Hypothalamus (tissue), 51 donors: ENCODE measurements around the gene CCNT2.
"Not testable (repeated sequence)": the region's sequence is repeated elsewhere in the genome, so short reads cannot be mapped to it uniquely, and the experiment has no call there.

Source experiments
- DNase-seq, 51 donors: peaks; one replicate each; lab custom pipeline; 2025; lab: John Stamatoyannopoulos, UW

The CCNT2 gene

DNA sequence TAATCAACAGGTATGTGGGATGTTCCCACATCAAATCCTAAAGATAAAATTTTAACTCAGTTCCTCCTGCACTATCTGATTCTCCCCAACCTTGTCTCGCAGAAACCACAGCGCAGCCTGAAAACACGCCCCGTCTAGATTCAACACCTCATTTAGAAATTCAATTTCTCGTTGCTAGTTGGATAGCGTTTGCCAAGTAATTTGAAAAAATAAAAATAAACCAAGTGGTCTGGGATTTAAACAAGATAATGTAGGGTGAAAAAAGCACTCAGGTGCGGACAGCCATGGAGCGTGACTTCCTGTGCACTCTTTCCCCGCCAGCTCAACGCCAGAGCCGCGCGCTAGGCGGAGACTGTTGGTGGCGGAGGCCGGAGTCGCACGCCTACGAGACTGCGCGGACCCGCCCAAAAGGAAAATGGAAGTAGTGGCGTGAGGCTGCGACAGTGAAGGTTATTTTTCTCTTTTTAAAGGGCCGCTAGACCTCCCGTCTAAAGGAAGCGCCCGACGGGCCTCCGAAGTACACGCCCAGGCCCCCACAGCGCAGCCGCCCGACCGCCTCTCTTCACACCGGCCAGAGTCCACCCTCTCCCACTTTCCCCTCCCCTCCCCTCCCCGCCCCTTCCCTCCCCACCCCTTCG is 615 bp upstream of the CCNT2 start:
- DNase-seq, result peak in 13 of 51 donors; percentile 91 to 98 (median 95)

DNA sequence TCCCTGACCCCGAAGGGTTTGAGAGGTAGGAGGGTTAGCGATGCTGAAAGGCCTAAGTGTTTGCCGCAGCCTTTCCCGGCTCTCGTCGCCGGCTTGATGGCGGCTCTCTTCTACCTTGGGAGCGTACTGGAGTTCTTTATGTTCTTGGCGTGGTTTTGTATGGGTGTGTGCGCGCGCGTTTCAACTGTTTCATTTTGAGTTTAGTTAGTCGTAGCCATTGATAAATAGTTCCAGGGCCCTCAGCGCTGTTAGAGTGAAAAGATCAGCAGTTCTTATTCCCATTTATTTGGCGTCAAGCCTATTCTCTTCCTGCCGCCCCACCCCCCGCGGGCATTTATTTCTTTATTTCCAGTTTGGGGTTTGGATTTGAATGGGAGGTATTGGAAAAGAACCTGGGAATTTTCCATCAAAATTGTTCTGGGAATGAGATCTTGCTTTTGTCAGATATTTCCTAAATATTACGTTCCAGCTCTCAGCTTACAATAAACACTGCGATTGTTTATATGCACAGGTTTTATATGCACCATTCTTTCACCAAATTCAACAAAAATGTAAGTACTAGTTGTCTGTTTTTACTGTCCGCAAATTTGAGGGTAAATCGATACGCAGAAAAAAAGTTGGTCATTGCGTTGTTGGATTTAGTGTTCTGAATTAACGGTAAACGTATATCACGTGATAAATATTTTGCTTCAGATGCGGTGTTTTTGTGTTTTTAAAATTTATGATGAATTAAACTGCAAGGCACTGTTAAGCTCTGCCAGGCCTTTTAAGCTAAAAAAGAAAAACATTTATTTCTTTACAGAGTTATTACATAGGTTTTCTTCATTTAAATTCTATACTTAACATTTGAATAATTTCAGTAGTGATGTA is 954 bp downstream of the CCNT2 start:
- peak in 10 of 51 donors; percentile 19 to 58 (median 38) for DNase-seq

DNA sequence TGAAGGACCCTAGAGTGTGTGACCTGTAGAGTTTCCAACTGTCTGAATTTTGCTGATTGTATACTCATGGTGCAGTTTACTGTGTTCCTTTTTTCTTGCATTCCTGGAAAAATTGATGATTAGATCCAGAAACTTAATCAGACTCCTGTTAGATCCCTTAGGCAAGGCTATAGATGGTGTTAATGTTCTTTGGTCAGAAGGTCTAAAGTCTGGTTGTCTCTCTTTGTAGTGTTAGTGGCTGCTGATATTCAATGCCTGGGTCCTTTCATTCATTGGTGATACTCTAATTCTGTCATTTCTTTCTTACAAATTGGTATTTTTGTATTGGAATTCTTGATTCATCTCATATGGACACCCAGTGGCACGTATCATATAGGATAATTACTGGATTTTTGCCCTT is 6.3 kb downstream of the CCNT2 start:
- DNase-seq, result no peak

DNA sequence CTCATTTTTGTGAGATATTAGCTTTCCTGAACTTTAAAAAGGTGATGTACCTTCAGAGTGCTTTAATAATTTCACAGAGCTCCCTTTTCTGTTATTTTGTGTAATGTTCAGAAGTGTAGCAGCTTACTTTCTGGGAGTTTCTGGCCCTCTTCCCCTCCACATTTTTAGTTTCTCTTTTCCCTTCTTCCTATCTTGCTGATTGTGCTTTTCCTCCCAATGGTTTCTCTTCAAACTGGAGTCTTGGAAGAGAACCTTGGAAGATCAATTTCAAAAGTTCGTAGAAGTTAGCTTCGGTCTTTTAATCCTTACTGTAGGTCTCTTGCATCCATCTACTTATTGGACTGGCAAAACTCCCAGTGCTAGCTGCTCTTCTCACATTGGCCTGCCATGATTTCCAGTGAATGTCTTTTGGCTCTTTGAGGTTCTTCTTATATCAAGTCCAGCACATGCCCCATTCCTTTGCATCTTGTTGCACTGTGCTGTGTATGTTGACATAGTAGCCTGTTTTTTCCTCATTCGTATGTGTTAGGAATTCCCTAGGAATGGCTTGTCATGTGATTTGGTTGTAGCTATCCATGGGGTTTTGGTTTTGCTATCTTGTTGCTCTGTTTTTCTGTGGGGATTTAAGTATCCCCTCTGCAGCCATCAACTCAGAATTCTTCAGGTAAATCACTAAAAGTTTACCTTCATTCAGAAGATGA is 7.8 kb downstream of the CCNT2 start:
- DNase-seq, result no peak

DNA sequence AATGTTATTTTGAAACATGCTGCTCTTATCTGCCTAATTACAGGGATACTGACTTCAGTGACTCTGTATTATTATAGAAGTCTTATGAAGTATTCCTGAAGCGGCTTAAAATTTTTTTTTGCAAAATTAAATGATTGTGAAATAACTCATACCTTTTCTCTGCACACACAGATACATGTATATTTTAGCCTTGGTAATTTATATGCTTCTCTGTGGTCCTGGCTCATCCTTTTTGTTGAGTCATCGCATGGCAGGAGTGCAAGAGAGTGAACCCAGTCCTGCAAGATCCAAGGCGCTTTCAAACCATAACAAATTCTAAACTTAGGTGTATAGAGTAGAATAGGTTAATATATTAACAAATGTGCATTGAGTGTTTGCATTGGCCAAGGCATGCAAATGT is 8.6 kb downstream of the CCNT2 start:
- no peak for DNase-seq

DNA sequence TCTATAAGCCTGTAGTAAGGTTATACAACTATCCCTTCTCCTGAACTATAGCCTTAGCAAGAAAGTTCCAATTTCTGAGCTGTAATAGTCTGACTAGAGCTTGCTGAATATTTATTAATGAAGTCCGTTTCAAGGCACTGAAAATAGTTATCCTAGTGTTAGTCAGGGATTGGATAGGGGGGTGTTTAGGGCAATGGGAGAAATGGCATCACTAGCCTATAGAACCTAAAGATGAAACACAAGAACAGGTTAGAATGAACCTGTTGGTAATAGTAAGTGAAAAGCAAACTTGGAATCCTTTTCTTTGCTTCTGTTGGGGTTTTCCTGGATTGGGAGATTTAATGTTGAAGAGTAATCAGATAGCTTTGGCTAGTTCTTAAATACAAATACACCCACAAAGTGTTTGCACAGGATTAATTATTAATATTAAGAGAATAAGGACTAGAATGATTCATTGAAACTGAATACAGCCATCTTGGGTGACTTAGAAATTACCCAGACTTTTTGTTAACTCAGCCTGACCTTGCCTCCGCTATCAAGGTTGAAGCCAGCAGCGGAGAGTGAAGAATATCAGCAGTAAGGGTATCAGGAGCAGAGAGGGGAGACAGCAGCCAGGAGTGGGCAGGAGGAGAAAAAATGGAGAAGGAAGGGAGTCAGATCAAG is 14.4 kb downstream of the CCNT2 start:
- DNase-seq, result no peak

DNA sequence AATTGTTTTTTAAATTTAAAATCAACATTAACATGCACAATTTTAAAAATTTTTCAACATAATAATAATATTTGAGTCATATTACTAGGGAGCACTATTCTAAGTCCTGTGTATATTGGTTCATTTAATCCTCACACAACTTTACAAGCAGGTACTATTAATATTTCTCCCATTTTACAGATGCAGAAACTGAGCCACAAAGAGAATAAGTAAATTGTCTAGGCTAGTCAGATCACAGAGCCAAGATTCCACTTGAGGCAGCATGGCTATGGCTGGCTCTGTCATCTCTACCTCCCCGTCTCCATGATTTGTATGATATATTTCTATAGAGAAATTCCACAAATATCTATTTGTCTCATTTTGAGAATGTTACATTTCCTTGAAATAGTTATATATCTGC is 15.1 kb downstream of the CCNT2 start:
- no peak for DNase-seq

DNA sequence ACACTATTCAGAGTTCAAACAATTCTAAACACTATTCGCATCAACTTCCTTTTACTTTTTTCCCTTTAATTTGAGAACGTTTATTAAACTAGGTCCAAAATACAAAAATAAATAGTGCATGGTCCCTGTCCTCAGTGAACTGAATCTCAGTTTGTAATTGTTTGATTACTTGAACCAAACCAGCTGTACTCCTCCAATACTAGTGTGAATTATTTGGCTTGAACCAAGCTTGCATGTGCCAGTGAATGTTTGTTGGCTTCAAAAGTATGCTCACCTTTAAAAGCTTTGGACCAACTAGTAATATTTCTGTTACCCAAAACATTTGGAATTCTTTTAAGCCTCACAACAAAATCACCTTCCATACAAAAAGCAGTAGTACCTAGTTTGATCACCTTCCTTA is 15.5 kb downstream of the CCNT2 start:
- DNase-seq, result no peak

DNA sequence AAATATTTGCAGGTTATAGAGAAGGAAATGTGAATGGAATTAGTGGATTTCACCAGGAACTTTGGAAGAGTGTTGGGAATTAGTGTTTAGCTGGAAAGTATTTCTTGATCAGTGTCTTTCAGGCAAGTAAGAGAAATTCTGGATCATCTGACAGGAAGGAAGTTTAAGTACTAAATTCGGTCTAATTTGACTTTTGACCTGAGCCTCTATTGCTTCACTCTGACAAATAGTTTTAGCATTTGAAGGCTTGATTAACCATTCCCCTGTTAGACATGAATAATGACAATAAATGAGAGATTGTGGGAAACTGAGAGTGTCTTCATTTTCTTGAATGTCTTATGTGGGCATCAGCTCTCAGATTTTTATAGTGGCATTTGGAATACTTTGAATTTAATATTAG is 16.0 kb downstream of the CCNT2 start:
- no peak for DNase-seq

DNA sequence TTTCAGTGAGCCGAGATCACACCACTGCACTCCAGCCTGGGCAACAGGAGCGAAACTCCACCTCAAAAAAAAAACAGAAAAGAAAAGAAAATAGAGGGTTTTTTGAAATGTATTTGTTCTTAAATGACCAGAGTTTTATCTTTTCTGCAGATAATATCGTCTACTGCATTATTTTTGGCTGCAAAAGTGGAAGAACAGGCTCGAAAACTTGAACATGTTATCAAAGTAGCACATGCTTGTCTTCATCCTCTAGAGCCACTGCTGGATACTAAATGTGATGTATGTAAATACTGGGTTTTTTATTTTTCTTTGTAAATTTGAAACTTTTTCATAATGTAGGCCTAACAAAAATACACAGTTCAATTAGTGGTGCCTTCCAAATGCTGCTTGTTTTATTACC is 18.1 kb downstream of the CCNT2 start:
- DNase-seq, result no peak

DNA sequence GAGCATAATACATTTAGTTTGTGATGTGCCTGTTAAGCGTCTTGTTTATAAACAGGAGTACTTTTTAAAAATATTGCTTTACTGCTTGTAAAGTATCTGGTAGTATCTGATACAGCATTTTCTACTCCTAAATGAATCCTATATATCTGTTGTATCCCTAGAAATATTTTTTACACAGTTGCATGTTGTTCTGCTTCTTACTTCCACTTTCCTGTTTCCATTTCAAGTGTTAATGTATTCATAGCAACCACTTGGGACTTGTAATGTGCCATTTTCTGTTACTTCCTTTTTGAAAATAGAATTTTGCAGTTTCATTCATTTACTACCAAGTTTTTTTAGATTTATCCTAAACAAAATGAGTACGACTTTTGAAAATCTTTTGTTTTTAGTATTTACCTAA is 24.9 kb downstream of the CCNT2 start:
- DNase-seq, result no peak

DNA sequence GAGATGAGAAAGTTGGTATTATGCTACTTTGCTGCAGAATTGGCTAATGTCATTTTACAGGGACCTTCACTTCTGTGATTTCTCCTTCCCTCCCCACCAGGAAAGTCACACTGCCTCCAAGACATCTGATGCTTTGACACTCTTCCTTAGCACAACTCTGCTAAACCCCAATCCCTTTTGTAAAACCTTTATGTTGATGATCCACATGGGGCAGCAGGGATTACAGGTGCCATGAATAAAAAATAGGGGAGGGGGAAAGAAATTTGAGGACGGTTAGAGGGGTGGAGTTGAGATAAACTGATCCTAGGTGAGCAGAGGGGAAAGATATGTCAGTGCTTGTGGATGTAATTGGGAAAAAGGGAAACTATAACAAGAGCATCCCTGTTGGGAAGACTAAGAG is 26.4 kb downstream of the CCNT2 start:
- no peak for DNase-seq

DNA sequence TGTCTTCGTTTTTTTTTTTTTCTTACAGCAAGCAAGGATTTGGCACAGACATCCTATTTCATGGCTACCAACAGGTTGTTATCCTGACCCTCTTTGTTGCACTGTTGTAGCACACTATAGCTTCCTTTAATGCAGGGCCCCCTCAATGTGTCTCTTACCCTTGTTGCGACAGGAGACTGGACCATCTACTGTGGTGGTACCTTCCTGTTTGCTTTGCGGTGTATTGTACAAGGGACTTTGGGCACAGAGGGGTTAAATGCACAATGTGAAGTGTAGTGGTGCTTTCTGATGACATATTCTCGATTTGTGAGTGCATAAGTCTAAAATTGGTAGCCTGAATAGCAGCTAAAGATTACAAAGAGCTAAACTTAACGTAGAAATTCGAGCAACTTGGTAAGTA is 27.5 kb downstream of the CCNT2 start:
- no peak for DNase-seq

DNA sequence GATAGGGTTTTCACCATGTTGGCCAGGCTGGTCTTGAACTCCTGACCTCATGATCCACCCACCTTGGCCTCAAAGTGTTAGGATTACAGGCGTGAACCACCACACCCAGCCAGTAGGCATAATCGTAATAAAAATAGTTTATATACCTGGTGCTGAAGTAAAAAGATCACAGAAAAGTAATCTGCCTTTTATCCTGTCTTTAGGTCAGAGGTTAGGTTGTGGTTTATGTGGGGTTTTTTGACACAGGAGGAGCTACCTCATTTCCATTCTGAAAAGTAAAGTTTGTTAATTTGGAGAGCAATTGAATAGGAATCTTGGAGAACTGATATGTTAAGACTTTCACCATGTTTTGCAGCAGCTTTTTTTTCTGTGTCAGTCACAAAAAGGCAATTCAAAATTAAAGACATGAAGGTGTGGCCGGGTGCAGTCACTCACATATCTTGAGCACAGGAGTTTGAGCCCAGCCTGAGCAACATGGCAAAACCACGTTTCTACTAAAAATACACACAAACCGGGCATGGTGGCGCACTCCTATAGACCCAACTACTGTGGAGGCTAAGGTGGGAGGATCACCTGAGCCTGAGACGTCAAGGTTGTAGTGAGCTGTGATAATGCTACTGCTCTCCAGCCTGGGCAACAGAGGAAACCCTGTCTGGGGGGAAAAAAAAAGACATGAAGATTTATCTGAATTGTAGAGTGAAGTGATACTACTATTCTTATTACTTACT is 31.5 kb downstream of the CCNT2 start:
- no peak for DNase-seq

DNA sequence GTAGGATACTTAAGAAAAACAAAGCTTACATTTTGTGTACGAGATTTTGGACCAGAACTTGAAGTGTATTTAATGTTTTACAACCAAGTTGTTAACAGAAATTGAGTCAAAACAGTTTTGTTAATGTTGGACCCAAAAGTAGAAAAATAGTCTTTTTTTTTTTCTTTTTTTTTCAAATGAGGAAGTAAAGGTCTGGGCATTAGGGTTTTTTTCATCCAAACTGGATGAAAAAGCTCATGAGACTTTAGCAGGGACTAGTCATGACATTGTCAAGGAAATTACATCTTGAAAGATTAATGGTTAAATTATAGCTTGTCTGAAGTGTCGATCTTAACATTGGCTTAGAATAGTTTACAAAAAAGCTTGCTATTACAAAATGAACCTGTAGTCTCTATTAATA is 32.3 kb downstream of the CCNT2 start:
- DNase-seq, result no peak

DNA sequence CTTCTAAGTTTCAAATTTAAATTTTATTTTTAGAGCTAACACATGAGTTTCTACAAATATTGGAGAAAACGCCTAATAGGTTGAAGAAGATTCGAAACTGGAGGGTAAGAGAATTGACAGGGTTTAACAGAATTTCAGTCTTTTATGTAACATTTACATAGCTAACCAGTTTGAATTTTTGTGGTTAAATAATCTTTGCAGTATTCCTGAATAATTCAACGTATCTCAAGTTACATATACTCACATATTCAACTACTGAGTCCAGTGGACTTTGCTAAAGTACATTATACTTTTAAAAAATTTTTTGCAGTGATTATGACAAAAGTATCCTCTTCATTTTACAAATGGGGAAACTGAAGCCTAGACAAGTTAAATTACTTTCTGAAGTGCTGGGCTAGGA is 34.0 kb downstream of the CCNT2 start:
- no peak for DNase-seq

DNA sequence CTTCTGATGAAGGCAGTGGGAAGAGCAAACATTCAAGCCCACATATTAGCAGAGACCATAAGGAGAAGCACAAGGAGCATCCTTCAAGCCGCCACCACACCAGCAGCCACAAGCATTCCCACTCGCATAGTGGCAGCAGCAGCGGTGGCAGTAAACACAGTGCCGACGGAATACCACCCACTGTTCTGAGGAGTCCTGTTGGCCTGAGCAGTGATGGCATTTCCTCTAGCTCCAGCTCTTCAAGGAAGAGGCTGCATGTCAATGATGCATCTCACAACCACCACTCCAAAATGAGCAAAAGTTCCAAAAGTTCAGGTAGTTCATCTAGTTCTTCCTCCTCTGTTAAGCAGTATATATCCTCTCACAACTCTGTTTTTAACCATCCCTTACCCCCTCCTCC is 35.4 kb downstream of the CCNT2 start:
- DNase-seq, result peak in 1 of 51 donors; percentile 0

DNA sequence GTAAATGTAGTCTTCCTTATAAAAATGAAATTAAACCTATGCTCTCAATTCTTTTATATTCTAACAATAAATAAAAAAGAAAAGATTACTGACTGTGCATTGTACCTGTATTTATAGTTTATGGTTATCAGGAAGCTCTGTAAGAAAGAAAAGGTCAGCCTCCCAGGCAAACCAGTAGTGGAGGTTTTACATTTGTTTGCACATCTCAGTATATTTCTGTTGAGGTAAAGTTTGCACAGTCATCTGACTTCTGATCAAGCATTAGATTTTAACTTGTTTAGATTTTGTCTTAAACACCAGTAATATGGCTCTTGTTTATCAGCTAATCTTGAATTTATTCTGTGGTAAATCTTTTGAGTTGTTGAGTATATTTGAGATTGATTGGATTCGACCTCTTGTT is 37.1 kb downstream of the CCNT2 start:
- DNase-seq, result no peak

DNA sequence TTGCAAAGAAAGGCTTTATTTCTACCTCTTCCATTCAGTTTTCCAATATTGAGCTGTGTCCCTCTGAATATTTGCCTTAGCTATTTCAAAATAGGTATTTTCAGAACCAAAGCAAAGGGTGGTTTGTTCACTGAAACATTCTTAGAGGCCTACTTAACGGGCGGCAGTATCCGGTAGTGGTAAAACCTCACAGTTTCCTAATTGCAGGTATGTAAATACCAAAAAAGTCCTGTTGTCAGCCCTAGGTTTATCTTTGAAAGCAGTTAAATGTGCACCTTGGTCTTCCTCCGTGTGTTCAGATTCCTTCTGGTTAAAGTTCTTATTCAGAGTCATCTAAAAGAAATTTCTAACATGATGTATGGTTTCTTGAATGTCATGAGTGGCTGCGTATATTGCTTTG is 38.9 kb downstream of the CCNT2 start:
- no peak for DNase-seq

DNA sequence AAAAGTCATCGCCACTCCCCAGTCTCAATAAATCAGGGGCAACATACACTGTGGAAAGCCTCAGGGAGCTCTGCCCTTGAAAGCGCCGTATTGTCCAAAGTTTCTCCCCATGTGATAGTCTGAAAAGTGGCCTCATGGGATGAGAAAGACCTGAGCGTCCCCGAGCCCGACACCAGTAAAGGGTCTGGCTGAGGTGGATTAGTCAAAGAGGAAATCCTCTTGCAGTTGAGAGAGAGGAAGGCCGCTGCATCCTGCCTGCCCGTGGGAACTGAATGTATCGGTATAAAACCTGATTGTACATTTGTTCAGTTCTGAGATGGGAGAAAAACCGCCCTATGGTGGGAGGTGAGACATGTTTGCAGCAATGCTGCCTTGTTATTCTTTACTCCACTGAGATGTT is 48.5 kb downstream of the CCNT2 start:
- not testable (repeated sequence) for DNase-seq
